SK-N-SH (cell line): ENCODE measurements around the gene RBM10.

ENCODE experiments used
- CHD2 ChIP-seq: fragments of 150-350 bp; IDR thresholded peaks from 2 replicates; pipeline ENCODE4 v1.6.1; 2018; ENCODE audit warnings: low read length; ENCODE audit not compliant: partially characterized antibody
- CTCF ChIP-seq: fragments of 200-600 bp; sonication (generic); IDR thresholded peaks from 2 replicates; pipeline ENCODE4 v1.6.1; 2017; ENCODE audit warnings: antibody characterized with exemption, mild to moderate bottlenecking, moderate library complexity
- EZH2phosphoT487 ChIP-seq: fragments of 200-600 bp; sonication (generic); IDR thresholded peaks from 2 replicates; pipeline ENCODE4 v1.6.1; 2017; ENCODE audit warnings: low read depth, mixed run types, mild to moderate bottlenecking, antibody characterized with exemption, moderate library complexity, borderline replicate concordance
- JUND ChIP-seq: IDR thresholded peaks from 2 replicates; pipeline ENCODE4 v1.4.0; 2012
- MXI1 ChIP-seq: IDR thresholded peaks from 2 replicates; pipeline ENCODE4 v1.6.1; 2012; ENCODE audit warnings: mild to moderate bottlenecking, low read depth, low read length, improper control_type of control experiment
- NRF1 ChIP-seq: IDR thresholded peaks from 2 replicates; pipeline ENCODE4 v1.6.1; 2012; ENCODE audit warnings: low read depth, mild to moderate bottlenecking, low read length
- PBX3 ChIP-seq: IDR thresholded peaks from 2 replicates; pipeline ENCODE4; 2012
- POLR2AphosphoS5 ChIP-seq: IDR thresholded peaks from 2 replicates; pipeline ENCODE4 v1.6.1; 2012; ENCODE audit warnings: low read depth, low read length
- REST ChIP-seq: IDR thresholded peaks from 2 replicates; pipeline ENCODE4 v1.6.1; 2012; ENCODE audit warnings: mild to moderate bottlenecking, low read depth, low read length, moderate library complexity
- SMC3 ChIP-seq: IDR thresholded peaks from 2 replicates; pipeline ENCODE4 v1.6.1; 2012; ENCODE audit warnings: low read depth, low read length, improper control_type of control experiment
- USF1 ChIP-seq: IDR thresholded peaks from 2 replicates; pipeline ENCODE4 v1.4.0; 2012; ENCODE audit warnings: low read depth, borderline replicate concordance
- USF2 ChIP-seq: fragments of 150-350 bp; IDR thresholded peaks from 2 replicates; pipeline ENCODE4 v1.6.1; 2017; ENCODE audit warnings: antibody characterized with exemption, low read length, low read depth, borderline replicate concordance
- ZBTB33 ChIP-seq: IDR thresholded peaks from 2 replicates; pipeline ENCODE4 v1.4.0; 2012; ENCODE audit warnings: low read depth, borderline replicate concordance

GRCh38 chrX:47221756-47222155 is 76.7 kb downstream of the RBM10 start:
- TF ChIP-seq CTCF, result no peak
- TF ChIP-seq POLR2AphosphoS5, result no peak
- no peak for TF ChIP-seq ZBTB33
- TF ChIP-seq EZH2phosphoT487, result no peak
- no peak for TF ChIP-seq USF2
- TF ChIP-seq USF1, result no peak
- no peak for TF ChIP-seq CHD2
- no peak for TF ChIP-seq REST
- no peak for TF ChIP-seq JUND
- no peak for TF ChIP-seq NRF1
- TF ChIP-seq PBX3, result no peak
- TF ChIP-seq SMC3, result no peak
- no peak for TF ChIP-seq MXI1
